Muscle layer of duodenum (tissue), 2 donors: ENCODE measurements around the gene LGALS12.
"Not testable (repeated sequence)": the region's sequence is repeated elsewhere in the genome, so short reads cannot be mapped to it uniquely, and the experiment has no call there.

ENCODE experiments used
- H3K27ac ChIP-seq: one replicate; pipeline ENCODE4 v1.7.0; 2013; ENCODE audit warnings: mild to moderate bottlenecking, low read length
- H3K27me3 ChIP-seq: one replicate; pipeline ENCODE4 v1.7.0; 2013; ENCODE audit warnings: low read depth, mild to moderate bottlenecking, control low read depth, low read length
- H3K36me3 ChIP-seq, 2 donors: one replicate each; pipeline ENCODE4 v1.7.0; 2013; ENCODE audit warnings: low read length in 2 of 2, control low read depth in 1 of 2, mild to moderate bottlenecking in 1 of 2; ENCODE audit not compliant: insufficient read depth in 2 of 2, control insufficient read depth in 1 of 2
- H3K4me1 ChIP-seq, 2 donors: one replicate each; pipeline ENCODE4 v1.7.0; 2013; ENCODE audit warnings: low read length in 2 of 2, mild to moderate bottlenecking in 2 of 2, control low read depth in 1 of 2, moderate library complexity in 1 of 2; ENCODE audit not compliant: insufficient read depth in 2 of 2, control insufficient read depth in 1 of 2
- H3K4me3 ChIP-seq, 2 donors: one replicate each; pipeline ENCODE4 v1.7.0; 2013; ENCODE audit warnings: low read length in 2 of 2, low read depth in 1 of 2, mild to moderate bottlenecking in 1 of 2
- H3K9me3 ChIP-seq, 2 donors: one replicate each; pipeline ENCODE4 v1.7.0; 2013; ENCODE audit warnings: low read length in 2 of 2, control low read depth in 1 of 2, mild to moderate bottlenecking in 1 of 2; ENCODE audit not compliant: control insufficient read depth in 1 of 2
- donor health status: healthy.

Gene LGALS12

GRCh38 chr11:63534076-63534475 is 28.2 kb downstream of the LGALS12 start:
- peaks cover 14 to 19% of the 10 kb centered on the region in 2 donors for H3K4me1 ChIP-seq
- no peak overlapping the region for H3K4me3 ChIP-seq

GRCh38 chr11:63534895-63535461 is 29.1 kb downstream of the LGALS12 start:
- H3K4me1 ChIP-seq: peaks cover 14 to 20% of the 10 kb centered on the region in 2 donors
- H3K9me3 ChIP-seq: no peaks in the 10 kb centered on the region
- H3K4me3 ChIP-seq: no peak overlapping the region
- H3K36me3 ChIP-seq: no peaks in the 10 kb centered on the region
- H3K27ac ChIP-seq: no peak overlapping the region
- H3K27me3 ChIP-seq: no peaks in the 10 kb centered on the region

More at GRCh38 chr11:63534076-63534475, 28.2 kb downstream of the LGALS12 start:
- Histone ChIP-seq H3K9me3 (no peaks in the 10 kb centered on the region), H3K27ac (no peak overlapping the region), H3K36me3 (no peaks in the 10 kb centered on the region), H3K27me3 (no peaks in the 10 kb centered on the region)

GRCh38 chr11:63535734-63536133 is 29.9 kb downstream of the LGALS12 start:
- H3K36me3 ChIP-seq: no peaks in the 10 kb centered on the region
- peak overlapping the region in 1 of 2 donors; percentile 75 for H3K4me3 ChIP-seq
- peaks cover 14 to 20% of the 10 kb centered on the region in 2 donors for H3K4me1 ChIP-seq
- no peaks in the 10 kb centered on the region for H3K9me3 ChIP-seq
- H3K27ac ChIP-seq: peak overlapping the region; percentile 87
- H3K27me3 ChIP-seq: no peaks in the 10 kb centered on the region

- H3K36me3 ChIP-seq: no peaks in the 10 kb centered on the region
- peak within 1 kb of the TSS; percentile 87 for H3K27ac ChIP-seq
- no peaks in the 10 kb centered on the region for H3K27me3 ChIP-seq
- peak within 1 kb of the TSS; percentile 75 to 92 for H3K4me3 ChIP-seq
- H3K9me3 ChIP-seq: no peaks in the 10 kb centered on the region
- H3K4me1 ChIP-seq: peaks cover 14 to 20% of the 10 kb centered on the region in 2 donors
Measured at GRCh38 chr11:63536669-63537292, 30.9 kb downstream of the LGALS12 start, which contains the start of gene PLAAT4. Gene PLAAT4, plus strand, starts transcription at chr11:63536808. Its CDS starts 61 bp downstream, at chr11:63536869.

- H3K4me3 ChIP-seq: peak overlapping the region; percentile 75 to 92
- H3K27me3 ChIP-seq: no peaks in the 10 kb centered on the region
- peaks cover 14 to 20% of the 10 kb centered on the region in 2 donors for H3K4me1 ChIP-seq
- no peaks in the 10 kb centered on the region for H3K36me3 ChIP-seq
- peak overlapping the region; percentile 87 for H3K27ac ChIP-seq
- H3K9me3 ChIP-seq: no peaks in the 10 kb centered on the region
Measured at GRCh38 chr11:63537293-63538101, 31.6 kb downstream of the LGALS12 start.

- peaks cover 9 to 17% of the 10 kb centered on the region in 2 donors for H3K4me1 ChIP-seq
- H3K27ac ChIP-seq, H3K4me3 ChIP-seq, H3K27me3 ChIP-seq, H3K9me3 ChIP-seq: not testable (repeated sequence)
- H3K36me3 ChIP-seq: peaks cover 14 to 34% of the 10 kb centered on the region in 2 donors
Measured at GRCh38 chr11:63542506-63542905, 36.6 kb downstream of the LGALS12 start.

- peaks cover 0 to 5% of the 10 kb centered on the region in 2 donors for H3K4me1 ChIP-seq
- H3K36me3 ChIP-seq: peaks cover 14 to 37% of the 10 kb centered on the region in 2 donors
- no peak overlapping the region for H3K4me3 ChIP-seq
- H3K9me3 ChIP-seq: no peaks in the 10 kb centered on the region
- no peak overlapping the region for H3K27ac ChIP-seq
- H3K27me3 ChIP-seq: no peaks in the 10 kb centered on the region
Measured at GRCh38 chr11:63543711-63544110, 37.8 kb downstream of the LGALS12 start.

GRCh38 chr11:63547061-63547460 is 41.2 kb downstream of the LGALS12 start:
- Histone ChIP-seq H3K4me3 (no peak overlapping the region), H3K9me3 (no peaks in the 10 kb centered on the region), H3K4me1 (no peaks in the 10 kb centered on the region), H3K27me3 (no peaks in the 10 kb centered on the region), H3K36me3 (peaks cover 14 to 37% of the 10 kb centered on the region in 2 donors), H3K27ac (no peak overlapping the region)

- no peaks in the 10 kb centered on the region for H3K4me1 ChIP-seq
- H3K9me3 ChIP-seq: no peaks in the 10 kb centered on the region
- H3K27me3 ChIP-seq: no peaks in the 10 kb centered on the region
- H3K27ac ChIP-seq: no peak overlapping the region
- H3K36me3 ChIP-seq: peaks cover 14 to 37% of the 10 kb centered on the region in 2 donors
- no peak overlapping the region for H3K4me3 ChIP-seq
Measured at GRCh38 chr11:63548178-63548577, 42.3 kb downstream of the LGALS12 start.

GRCh38 chr11:63549411-63549810 is 43.5 kb downstream of the LGALS12 start:
- peaks cover 14 to 34% of the 10 kb centered on the region in 2 donors for H3K36me3 ChIP-seq
- no peaks in the 10 kb centered on the region for H3K27me3 ChIP-seq
- no peaks in the 10 kb centered on the region for H3K4me1 ChIP-seq
- H3K4me3 ChIP-seq: no peak overlapping the region
- H3K9me3 ChIP-seq: no peaks in the 10 kb centered on the region
- no peak overlapping the region for H3K27ac ChIP-seq

GRCh38 chr11:63550156-63550700 is 44.3 kb downstream of the LGALS12 start:
- not testable (repeated sequence) for H3K9me3 ChIP-seq, H3K27ac ChIP-seq, H3K27me3 ChIP-seq, H3K4me1 ChIP-seq, H3K4me3 ChIP-seq
- H3K36me3 ChIP-seq: peaks cover 6 to 25% of the 10 kb centered on the region in 2 donors
